Sciatic nerve (tissue), 2 donors: Measurements from ENCODE around the gene KIF9. TPM values are rescaled to one million over a fixed set of nuclear protein-coding genes. Genes with fewer than 3 reads are reported as not detected.
"Not testable (repeated sequence)": the region's sequence is repeated elsewhere in the genome, so short reads cannot be mapped to it uniquely, and the experiment has no call there.

Source experiments
- ATAC-seq: fragments of 200-7000 bp; cut with Tn5 transposase; one replicate; pipeline ENCODE4 v1.9.1; 2020; ENCODE audit warnings: mild to moderate bottlenecking, moderate library complexity
- DNase-seq: peaks from one replicate; pipeline ENCODE4 v3.0.0-alpha.2; 2020; ENCODE audit warnings: low spot score
- intact Hi-C: fragments of 100-400 bp; cut with DNase I; formaldehyde crosslinking; loops from one replicate; pipeline ENCODE4 v1.14.2; 2022
- total RNA-seq: library from RNA; stranded (reverse); fragmentation: NEBNext Ultra II Directional; extraction: Animal tissue kit (Norgen Biotek cat#: 25700); gene quantifications from one replicate; pipeline ENCODE4 v1.2.1, GENCODE V29; 2021
- donor health status: DM: no; HTN: no; CAD: no.
- donor health status: DM: no; HTN: no; CAD: no.

Gene KIF9
- total RNA-seq, 1 donor from 2014 or later = 6.5 TPM

GRCh38 chr3:47223755-47224154 lies 58.8 kb downstream of the KIF9 start:
- ATAC-seq = no peak
- intact Hi-C loops = no loop called here
- DNase-seq = no peak

GRCh38 chr3:47221798-47222197 lies 60.8 kb downstream of the KIF9 start:
- ATAC-seq (no peak), DNase-seq (no peak)
- intact Hi-C loops = no loop called here

- no peak for ATAC-seq
- DNase-seq = no peak
- intact Hi-C loops = no loop called here
Measured at GRCh38 chr3:47210863-47211405, 71.7 kb downstream of the KIF9 start.

GRCh38 chr3:47206022-47206421 lies 76.6 kb downstream of the KIF9 start:
- ATAC-seq, DNase-seq, intact Hi-C loops: not testable (repeated sequence)

GRCh38 chr3:47204875-47205274 lies 77.7 kb downstream of the KIF9 start:
- ATAC-seq = no peak
- intact Hi-C loops = no loop called here
- no peak for DNase-seq

GRCh38 chr3:47202542-47202941 lies 80.1 kb downstream of the KIF9 start:
- ATAC-seq (no peak), DNase-seq (no peak)
- intact Hi-C loops = no loop called here

GRCh38 chr3:47197287-47197686 lies 85.3 kb downstream of the KIF9 start:
- no peak for DNase-seq
- intact Hi-C loops = no loop called here
- no peak for ATAC-seq

- no peak for ATAC-seq
- no peak for DNase-seq
- intact Hi-C loops = no loop called here
Measured at GRCh38 chr3:47194994-47195393, 87.6 kb downstream of the KIF9 start.

- DNase-seq (no peak), ATAC-seq (no peak)
- intact Hi-C loops = no loop called here
Measured at GRCh38 chr3:47193871-47194859, 88.4 kb downstream of the KIF9 start.

GRCh38 chr3:47186285-47186684 lies 96.3 kb downstream of the KIF9 start:
- no peak for DNase-seq
- ATAC-seq = no peak
- intact Hi-C loops = no loop called here

- DNase-seq, ATAC-seq, intact Hi-C loops: not testable (repeated sequence)
Measured at GRCh38 chr3:47181685-47182084, 100.9 kb downstream of the KIF9 start.

GRCh38 chr3:47180011-47180410 lies 102.6 kb downstream of the KIF9 start:
- intact Hi-C loops, ATAC-seq, DNase-seq: not testable (repeated sequence)

Other genes starting within 250 kb of the KIF9 start
- 68.3 TPM for gene SETD2, start 118.7 kb downstream of the KIF9 start, total RNA-seq
- gene KLHL18, start 145 bp upstream of the KIF9 start, total RNA-seq = 21.0 TPM
- 53.7 TPM for gene PTPN23, start 98.2 kb upstream of the KIF9 start, total RNA-seq
- 64.6 TPM for gene SCAP, start 193.1 kb upstream of the KIF9 start, total RNA-seq
- 21.0 TPM for gene ELP6, start 230.9 kb upstream of the KIF9 start, total RNA-seq